C4-2B (cell line): ENCODE measurements around the gene EHD2.

Experiments
- CTCF ChIP-seq: fragments of 450-650 bp; conservative IDR thresholded peaks from 2 replicates; pipeline ENCODE4 v1.5.1; 2017; ENCODE audit warnings: mild to moderate bottlenecking
- ZFX ChIP-seq: fragments of 450-650 bp; IDR thresholded peaks from 2 replicates; pipeline ENCODE4 v1.6.1; 2017

GRCh38 chr19:47766670-47767069 is 53.4 kb downstream of the EHD2 start:
- no peak for TF ChIP-seq ZFX
- TF ChIP-seq CTCF, result no peak
